Measurements from ENCODE around the gene ZNF362.

DNA sequence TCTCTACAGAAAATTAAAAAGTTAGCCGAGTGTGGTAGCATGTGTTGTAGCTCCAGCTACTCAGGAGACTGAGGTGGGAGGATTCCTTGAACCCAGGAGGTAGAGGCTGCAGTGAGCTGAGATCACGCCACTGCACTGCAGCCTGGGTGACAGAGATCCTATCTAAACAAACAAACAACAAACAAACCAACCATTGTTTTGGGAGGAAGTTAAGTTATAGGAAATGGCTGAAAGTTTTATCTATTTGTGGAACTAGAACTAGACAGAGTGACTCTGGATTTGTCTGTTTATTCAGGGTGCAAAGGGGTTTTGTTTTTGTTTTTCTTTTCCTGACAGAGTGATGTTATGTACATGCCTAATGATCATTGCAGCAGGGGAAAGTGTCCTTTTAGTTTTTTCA is 31.0 kb downstream of the ZNF362 start:
- TF ChIP-seq POLR2A (IDR thresholded peaks at IDR 0.05): no peak
- TF ChIP-seq, protein P1, sequence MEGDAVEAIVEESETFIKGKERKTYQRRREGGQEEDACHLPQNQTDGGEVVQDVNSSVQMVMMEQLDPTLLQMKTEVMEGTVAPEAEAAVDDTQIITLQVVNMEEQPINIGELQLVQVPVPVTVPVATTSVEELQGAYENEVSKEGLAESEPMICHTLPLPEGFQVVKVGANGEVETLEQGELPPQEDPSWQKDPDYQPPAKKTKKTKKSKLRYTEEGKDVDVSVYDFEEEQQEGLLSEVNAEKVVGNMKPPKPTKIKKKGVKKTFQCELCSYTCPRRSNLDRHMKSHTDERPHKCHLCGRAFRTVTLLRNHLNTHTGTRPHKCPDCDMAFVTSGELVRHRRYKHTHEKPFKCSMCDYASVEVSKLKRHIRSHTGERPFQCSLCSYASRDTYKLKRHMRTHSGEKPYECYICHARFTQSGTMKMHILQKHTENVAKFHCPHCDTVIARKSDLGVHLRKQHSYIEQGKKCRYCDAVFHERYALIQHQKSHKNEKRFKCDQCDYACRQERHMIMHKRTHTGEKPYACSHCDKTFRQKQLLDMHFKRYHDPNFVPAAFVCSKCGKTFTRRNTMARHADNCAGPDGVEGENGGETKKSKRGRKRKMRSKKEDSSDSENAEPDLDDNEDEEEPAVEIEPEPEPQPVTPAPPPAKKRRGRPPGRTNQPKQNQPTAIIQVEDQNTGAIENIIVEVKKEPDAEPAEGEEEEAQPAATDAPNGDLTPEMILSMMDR (IDR thresholded peaks at IDR 0.05): no peak

Data from adrenal gland (tissue), 5 donors.